Suprapubic skin (tissue), 4 donors: Measurements from ENCODE around the gene BAHCC1. TPM values are rescaled to one million over a fixed set of nuclear protein-coding genes. Genes with fewer than 3 reads are reported as not detected.

Source experiments
- DNase-seq, 2 donors: peaks; one replicate each; pipeline ENCODE4 v3.0.0-alpha.2; 2019; ENCODE audit warnings: low spot score in 2 of 2
- H3K27ac ChIP-seq: fragments of 200-600 bp; sonication (generic); one replicate; pipeline ENCODE4 v1.5.1; 2019
- H3K27me3 ChIP-seq: fragments of 200-600 bp; sonication (generic); one replicate; pipeline ENCODE4 v1.5.1; 2019
- H3K36me3 ChIP-seq: fragments of 200-600 bp; sonication (generic); one replicate; pipeline ENCODE4 v1.5.1; 2019
- H3K4me1 ChIP-seq: fragments of 200-600 bp; sonication (generic); one replicate; pipeline ENCODE4 v1.5.1; 2019
- H3K4me3 ChIP-seq: fragments of 200-600 bp; sonication (generic); one replicate; pipeline ENCODE4 v1.5.1; 2019; ENCODE audit warnings: mild to moderate bottlenecking
- H3K9me3 ChIP-seq: fragments of 200-600 bp; sonication (generic); one replicate; pipeline ENCODE4 v1.5.1; 2019
- EP300 ChIP-seq: sonication (generic); formaldehyde crosslinking; IDR thresholded peaks from one replicate; pipeline ENCODE4 v1.6.1; 2017; ENCODE audit warnings: antibody characterized with exemption
- POLR2A ChIP-seq, 2 donors: fragments of 450-650 bp; IDR thresholded peaks; one replicate each; pipeline ENCODE4 v1.6.1; 2017; ENCODE audit warnings: antibody characterized with exemption in 2 of 2, mild to moderate bottlenecking in 2 of 2, moderate library complexity in 2 of 2
- POLR2AphosphoS5 ChIP-seq, 3 donors: sonication (generic); formaldehyde crosslinking; IDR thresholded peaks; one replicate each; pipeline ENCODE4 v1.6.1; 2017; ENCODE audit warnings: antibody characterized with exemption in 3 of 3
- WGBS: methylation state at CpG from one replicate; pipeline ENCODE4 v1.1.5; 2018; 5-methylcytosine and 5-hydroxymethylcytosine counted together
- total RNA-seq, 4 donors: library from RNA; depleted of rRNA; stranded (reverse); fragments of >200 nt; gene quantifications; one replicate each; pipeline ENCODE4 v1.1.0, GENCODE V29; 2016
- TF ChIP-seq, protein P1 (sequence below), 2 donors: fragments of 200-600 bp in 1 of 2; fragments of 450-650 bp in 1 of 2; sonication (generic) in 1 of 2; IDR thresholded peaks; one replicate each; pipeline ENCODE4 v1.5.1; 2016 to 2019; ENCODE audit warnings: antibody characterized with exemption in 2 of 2, mild to moderate bottlenecking in 1 of 2, moderate library complexity in 1 of 2

BAHCC1 gene
- total RNA-seq, 4 donors from 2014 or later = 4.5 to 19.3 (median 12.2) TPM

DNA sequence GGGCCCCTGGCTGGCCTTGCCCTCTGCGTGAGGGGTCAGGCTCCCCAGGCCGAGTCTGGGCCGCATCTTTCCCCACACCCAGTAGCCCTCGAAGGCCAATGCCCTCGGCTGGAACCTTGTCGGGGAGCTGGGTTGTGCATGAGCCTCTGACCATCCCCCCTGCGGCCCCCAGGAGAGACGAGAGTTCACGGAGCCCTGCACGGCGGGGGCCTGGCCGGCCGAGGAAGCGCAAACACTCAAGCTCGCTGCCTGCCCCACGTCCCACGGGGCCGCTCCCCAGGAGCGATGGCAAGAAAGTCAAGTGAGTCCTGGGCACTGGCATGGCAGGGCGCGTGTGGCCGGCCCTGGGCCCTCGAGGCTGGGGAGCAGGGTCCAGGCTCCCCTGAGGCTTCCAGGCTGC, 57.3 kb downstream of the BAHCC1 start:
- Histone ChIP-seq H3K27ac (no peak overlapping the region), H3K4me1 (no peaks in the 10 kb centered on the region), H3K9me3 (no peaks in the 10 kb centered on the region), H3K36me3 (peaks cover 21% of the 10 kb centered on the region), H3K27me3 (no peaks in the 10 kb centered on the region), H3K4me3 (no peak overlapping the region)
- TF ChIP-seq EP300 (no peak), POLR2AphosphoS5 (IDR thresholded peaks at IDR 0.05) (no peak)
- TF ChIP-seq, protein P1, sequence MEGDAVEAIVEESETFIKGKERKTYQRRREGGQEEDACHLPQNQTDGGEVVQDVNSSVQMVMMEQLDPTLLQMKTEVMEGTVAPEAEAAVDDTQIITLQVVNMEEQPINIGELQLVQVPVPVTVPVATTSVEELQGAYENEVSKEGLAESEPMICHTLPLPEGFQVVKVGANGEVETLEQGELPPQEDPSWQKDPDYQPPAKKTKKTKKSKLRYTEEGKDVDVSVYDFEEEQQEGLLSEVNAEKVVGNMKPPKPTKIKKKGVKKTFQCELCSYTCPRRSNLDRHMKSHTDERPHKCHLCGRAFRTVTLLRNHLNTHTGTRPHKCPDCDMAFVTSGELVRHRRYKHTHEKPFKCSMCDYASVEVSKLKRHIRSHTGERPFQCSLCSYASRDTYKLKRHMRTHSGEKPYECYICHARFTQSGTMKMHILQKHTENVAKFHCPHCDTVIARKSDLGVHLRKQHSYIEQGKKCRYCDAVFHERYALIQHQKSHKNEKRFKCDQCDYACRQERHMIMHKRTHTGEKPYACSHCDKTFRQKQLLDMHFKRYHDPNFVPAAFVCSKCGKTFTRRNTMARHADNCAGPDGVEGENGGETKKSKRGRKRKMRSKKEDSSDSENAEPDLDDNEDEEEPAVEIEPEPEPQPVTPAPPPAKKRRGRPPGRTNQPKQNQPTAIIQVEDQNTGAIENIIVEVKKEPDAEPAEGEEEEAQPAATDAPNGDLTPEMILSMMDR (IDR thresholded peaks at IDR 0.05) = no peak
- no peak for DNase-seq
- WGBS = 86% methylated on average over 9 of the region's 23 CpGs

DNA sequence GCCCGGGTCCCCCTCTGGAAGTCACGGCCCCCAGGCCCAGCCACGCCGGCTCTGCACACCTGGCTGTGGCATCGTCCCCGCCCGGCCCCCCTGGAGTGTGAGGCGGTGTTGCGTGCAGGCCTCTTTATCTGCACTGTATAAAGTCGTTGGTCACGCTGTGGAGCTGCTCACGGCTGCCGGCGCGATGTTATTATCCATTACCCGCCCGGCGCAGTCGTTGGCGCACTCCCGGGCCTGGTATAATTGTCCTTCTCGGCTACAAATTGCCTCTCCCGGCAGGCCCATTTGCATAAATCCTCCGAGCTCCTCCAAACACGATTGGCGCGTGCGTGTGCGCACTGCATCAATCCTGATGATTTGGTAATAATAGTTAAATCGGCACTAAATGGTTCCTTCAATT, 57.8 kb downstream of the BAHCC1 start:
- WGBS = 97% methylated on average over 22 of the region's 30 CpGs
- no peaks in the 10 kb centered on the region for H3K27me3 ChIP-seq
- no peak overlapping the region for H3K4me3 ChIP-seq
- TF ChIP-seq, protein P1 (IDR thresholded peaks at IDR 0.05) = no peak
- TF ChIP-seq EP300 = no peak
- TF ChIP-seq POLR2A (IDR thresholded peaks at IDR 0.05) = no peak
- no peak for TF ChIP-seq POLR2AphosphoS5 (IDR thresholded peaks at IDR 0.05)
- DNase-seq = no peak
- no peak overlapping the region for H3K27ac ChIP-seq
- H3K4me1 ChIP-seq = no peaks in the 10 kb centered on the region
- H3K36me3 ChIP-seq = peaks cover 17% of the 10 kb centered on the region
- H3K9me3 ChIP-seq = no peaks in the 10 kb centered on the region

DNA sequence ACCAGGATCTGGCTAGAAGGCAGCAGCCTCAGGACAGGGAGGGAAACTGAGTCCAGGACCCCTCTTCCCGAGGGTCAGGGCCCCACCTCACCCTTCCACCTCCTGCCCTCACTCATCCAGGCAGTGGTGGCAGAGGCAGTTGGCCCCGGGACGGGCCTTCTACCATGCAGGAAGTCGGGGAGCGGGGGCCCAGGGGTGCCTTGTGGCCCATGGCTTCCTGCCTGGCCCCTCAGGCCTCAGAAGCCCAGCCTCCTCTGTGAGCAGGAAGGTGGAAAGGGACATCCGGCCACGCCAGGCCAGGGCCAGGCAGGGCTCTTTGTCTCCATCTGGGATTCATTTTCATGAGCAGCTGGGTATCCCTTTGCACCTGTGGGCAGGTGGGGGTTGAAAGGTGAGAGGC, 58.5 kb downstream of the BAHCC1 start:
- peaks cover 18% of the 10 kb centered on the region for H3K36me3 ChIP-seq
- TF ChIP-seq EP300 (no peak), POLR2AphosphoS5 (IDR thresholded peaks at IDR 0.05) (no peak), POLR2A (IDR thresholded peaks at IDR 0.05) (no peak)
- TF ChIP-seq, protein P1 (IDR thresholded peaks at IDR 0.05) = no peak
- H3K4me3 ChIP-seq = no peak overlapping the region
- H3K27ac ChIP-seq = no peak overlapping the region
- no peaks in the 10 kb centered on the region for H3K9me3 ChIP-seq
- no peaks in the 10 kb centered on the region for H3K27me3 ChIP-seq
- no peak for DNase-seq
- 57% methylated on average over 3 of the region's 7 CpGs for WGBS
- no peaks in the 10 kb centered on the region for H3K4me1 ChIP-seq

DNA sequence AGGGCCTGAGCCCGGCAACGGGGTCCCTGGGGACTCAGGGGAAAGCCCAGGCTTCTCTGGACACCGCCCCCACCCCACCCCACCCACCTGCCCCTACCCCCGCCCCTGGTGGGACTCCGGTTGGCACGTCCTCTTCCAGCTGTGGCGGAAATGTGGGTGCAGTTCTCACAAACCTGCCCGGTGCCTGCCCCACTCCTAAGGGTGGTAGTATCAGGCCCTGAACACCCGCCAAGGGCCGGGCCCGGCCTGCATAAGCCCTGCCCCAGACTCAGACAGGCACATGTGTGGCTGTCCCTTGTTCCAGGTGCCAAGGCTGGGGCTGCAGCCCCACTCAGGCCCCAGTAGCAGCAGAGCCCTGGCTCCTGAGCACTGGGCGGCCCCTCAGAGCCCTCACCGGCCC, 59.2 kb downstream of the BAHCC1 start:
- 61% methylated on average over 3 of the region's 13 CpGs for whole genome bisulfite sequencing

DNA sequence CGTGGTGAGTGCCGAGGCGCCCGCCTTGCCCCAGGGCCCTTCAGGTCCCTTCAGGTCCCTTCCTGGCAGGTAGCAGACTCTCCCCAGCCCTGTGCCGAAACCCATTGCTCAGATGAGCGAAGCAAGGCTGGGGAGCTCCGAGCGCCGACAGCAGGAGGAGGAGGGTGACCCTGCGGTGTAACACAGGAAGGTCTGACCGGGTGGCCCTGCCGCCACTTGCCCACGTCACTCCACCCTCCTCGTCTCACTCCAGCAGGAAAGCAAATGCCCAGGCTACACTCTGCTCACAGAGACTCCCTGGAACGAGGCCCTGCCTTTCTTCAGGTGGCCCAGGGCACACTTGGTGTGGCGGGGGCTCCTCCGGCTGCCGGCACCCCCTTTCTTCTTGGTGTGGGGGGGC, 60.1 kb downstream of the BAHCC1 start:
- Histone ChIP-seq H3K27me3 (no peaks in the 10 kb centered on the region), H3K27ac (no peak overlapping the region), H3K36me3 (peaks cover 29% of the 10 kb centered on the region), H3K4me3 (no peak overlapping the region), H3K4me1 (no peaks in the 10 kb centered on the region), H3K9me3 (no peaks in the 10 kb centered on the region)
- DNase-seq = no peak
- TF ChIP-seq EP300 (no peak), POLR2A (IDR thresholded peaks at IDR 0.05) (no peak), POLR2AphosphoS5 (IDR thresholded peaks at IDR 0.05) (no peak)
- TF ChIP-seq, protein P1 (IDR thresholded peaks at IDR 0.05) = no peak
- 91% methylated on average over 4 of the region's 18 CpGs for WGBS

More for the DNA sequence above, 59.2 kb downstream of the BAHCC1 start:
- H3K36me3 ChIP-seq = peaks cover 26% of the 10 kb centered on the region
- no peaks in the 10 kb centered on the region for H3K27me3 ChIP-seq
- H3K27ac ChIP-seq = no peak overlapping the region
- H3K4me1 ChIP-seq = no peaks in the 10 kb centered on the region
- no peak for TF ChIP-seq POLR2A (IDR thresholded peaks at IDR 0.05)
- TF ChIP-seq, protein P1 (IDR thresholded peaks at IDR 0.05) = no peak
- no peak for TF ChIP-seq POLR2AphosphoS5 (IDR thresholded peaks at IDR 0.05)
- no peak for TF ChIP-seq EP300
- no peak overlapping the region for H3K4me3 ChIP-seq
- H3K9me3 ChIP-seq = no peaks in the 10 kb centered on the region
- no peak for DNase-seq
